ENCODE data around the gene ADAMTSL5. TPM values are rescaled to one million over a fixed set of nuclear protein-coding genes. Genes with fewer than 3 reads are reported as not detected.
A peak's percentile ranks its signal among the peaks of the same experiment; 100 is the strongest.

ADAMTSL5 gene
- total and polyA plus RNA-seq, 2 of the 13 experiments (the other 11 are each of a cell fraction or from before 2014, with no cell fraction given): 0.60 to 2.7 TPM

DNA sequence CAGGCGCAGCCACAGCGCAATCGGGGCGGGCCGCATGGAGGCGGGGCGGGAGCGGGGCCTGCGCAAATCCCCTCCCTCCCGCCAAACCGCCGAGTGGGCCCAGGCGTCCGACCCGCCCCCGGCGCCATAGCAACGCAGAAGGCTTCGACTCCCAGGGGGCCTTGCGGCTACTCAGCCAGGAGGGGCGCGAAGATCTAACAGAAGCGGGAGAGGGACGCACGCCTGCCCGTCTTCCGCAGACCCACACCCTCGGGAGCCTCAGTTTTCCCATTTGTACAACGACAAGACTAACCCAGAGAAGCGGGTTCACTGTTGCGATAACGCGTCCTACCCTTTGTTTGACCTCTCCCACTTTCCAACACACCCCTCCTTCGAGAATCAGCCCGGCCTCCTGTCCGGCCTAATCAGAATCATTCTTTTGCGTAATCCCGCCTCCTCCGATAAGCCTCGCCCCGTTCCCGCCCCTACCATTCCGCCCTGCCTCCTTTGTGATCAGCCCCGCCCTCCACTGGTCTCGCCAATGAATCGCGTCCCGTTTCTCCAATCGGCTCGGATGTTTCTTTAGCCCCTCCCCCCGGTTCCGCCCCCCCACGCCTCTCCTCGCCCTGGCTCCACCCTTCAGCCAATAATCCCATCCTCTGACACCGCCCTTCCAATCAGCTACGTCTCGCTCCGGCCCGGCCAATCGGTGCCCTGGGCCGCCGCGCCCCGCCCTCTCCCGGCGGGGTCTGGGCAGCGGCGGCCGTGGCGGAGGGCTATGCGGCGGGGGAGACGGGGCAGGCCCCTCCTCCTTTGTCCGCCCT lies 22.3 kb downstream of the ADAMTSL5 start, which contains the start of gene PCSK4 (continued):
- no peak for TF ChIP-seq IKZF4 (CRISPR knock-in tag; IDR thresholded peaks at IDR 0.05; ENCODE audit: borderline replicate concordance, low read depth, not compliant biosample characterization)
- TF ChIP-seq, protein P1, sequence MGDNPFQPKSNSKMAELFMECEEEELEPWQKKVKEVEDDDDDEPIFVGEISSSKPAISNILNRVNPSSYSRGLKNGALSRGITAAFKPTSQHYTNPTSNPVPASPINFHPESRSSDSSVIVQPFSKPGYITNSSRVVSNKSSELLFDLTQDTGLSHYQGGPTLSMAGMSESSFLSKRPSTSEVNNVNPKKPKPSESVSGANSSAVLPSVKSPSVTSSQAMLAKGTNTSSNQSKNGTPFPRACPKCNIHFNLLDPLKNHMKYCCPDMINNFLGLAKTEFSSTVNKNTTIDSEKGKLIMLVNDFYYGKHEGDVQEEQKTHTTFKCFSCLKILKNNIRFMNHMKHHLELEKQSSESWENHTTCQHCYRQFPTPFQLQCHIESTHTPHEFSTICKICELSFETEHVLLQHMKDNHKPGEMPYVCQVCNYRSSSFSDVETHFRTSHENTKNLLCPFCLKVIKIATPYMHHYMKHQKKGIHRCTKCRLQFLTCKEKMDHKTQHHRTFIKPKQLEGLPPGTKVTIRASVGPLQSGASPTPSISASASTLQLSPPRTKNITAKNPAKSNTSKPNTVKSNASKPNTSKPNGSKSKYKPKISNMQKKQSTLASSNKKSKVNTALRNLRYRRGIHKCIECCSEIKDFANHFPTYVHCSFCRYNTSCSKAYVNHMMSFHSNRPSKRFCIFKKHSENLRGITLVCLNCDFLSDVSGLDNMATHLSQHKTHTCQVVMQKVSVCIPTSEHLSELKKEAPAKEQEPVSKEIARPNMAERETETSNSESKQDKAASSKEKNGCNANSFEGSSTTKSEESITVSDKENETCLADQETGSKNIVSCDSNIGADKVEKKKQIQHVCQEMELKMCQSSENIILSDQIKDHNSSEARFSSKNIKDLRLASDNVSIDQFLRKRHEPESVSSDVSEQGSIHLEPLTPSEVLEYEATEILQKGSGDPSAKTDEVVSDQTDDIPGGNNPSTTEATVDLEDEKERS (CRISPR knock-in tag; IDR thresholded peaks at IDR 0.05): no peak
- TF ChIP-seq ZNF138 (CRISPR knock-in tag; IDR thresholded peaks at IDR 0.05; ENCODE audit: low read depth): no peak
- TF ChIP-seq SCMH1 (CRISPR knock-in tag; IDR thresholded peaks at IDR 0.05; ENCODE audit: borderline replicate concordance): no peak
- no peak for TF ChIP-seq SOX6 (IDR thresholded peaks at IDR 0.05)
- no peak for TF ChIP-seq SOX6 (CRISPR knock-in tag; IDR thresholded peaks at IDR 0.05)
- TF ChIP-seq ZFP41 (CRISPR knock-in tag; IDR thresholded peaks at IDR 0.05; ENCODE audit: borderline replicate concordance): no peak
- TF ChIP-seq, protein P2, sequence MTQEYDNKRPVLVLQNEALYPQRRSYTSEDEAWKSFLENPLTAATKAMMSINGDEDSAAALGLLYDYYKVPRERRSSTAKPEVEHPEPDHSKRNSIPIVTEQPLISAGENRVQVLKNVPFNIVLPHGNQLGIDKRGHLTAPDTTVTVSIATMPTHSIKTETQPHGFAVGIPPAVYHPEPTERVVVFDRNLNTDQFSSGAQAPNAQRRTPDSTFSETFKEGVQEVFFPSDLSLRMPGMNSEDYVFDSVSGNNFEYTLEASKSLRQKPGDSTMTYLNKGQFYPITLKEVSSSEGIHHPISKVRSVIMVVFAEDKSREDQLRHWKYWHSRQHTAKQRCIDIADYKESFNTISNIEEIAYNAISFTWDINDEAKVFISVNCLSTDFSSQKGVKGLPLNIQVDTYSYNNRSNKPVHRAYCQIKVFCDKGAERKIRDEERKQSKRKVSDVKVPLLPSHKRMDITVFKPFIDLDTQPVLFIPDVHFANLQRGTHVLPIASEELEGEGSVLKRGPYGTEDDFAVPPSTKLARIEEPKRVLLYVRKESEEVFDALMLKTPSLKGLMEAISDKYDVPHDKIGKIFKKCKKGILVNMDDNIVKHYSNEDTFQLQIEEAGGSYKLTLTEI (CRISPR knock-in tag; conservative IDR thresholded peaks at IDR 0.05): no peak
- TF ChIP-seq RARG (CRISPR knock-in tag; IDR thresholded peaks at IDR 0.05; ENCODE audit: low read depth): no peak
- TF ChIP-seq, protein P3, sequence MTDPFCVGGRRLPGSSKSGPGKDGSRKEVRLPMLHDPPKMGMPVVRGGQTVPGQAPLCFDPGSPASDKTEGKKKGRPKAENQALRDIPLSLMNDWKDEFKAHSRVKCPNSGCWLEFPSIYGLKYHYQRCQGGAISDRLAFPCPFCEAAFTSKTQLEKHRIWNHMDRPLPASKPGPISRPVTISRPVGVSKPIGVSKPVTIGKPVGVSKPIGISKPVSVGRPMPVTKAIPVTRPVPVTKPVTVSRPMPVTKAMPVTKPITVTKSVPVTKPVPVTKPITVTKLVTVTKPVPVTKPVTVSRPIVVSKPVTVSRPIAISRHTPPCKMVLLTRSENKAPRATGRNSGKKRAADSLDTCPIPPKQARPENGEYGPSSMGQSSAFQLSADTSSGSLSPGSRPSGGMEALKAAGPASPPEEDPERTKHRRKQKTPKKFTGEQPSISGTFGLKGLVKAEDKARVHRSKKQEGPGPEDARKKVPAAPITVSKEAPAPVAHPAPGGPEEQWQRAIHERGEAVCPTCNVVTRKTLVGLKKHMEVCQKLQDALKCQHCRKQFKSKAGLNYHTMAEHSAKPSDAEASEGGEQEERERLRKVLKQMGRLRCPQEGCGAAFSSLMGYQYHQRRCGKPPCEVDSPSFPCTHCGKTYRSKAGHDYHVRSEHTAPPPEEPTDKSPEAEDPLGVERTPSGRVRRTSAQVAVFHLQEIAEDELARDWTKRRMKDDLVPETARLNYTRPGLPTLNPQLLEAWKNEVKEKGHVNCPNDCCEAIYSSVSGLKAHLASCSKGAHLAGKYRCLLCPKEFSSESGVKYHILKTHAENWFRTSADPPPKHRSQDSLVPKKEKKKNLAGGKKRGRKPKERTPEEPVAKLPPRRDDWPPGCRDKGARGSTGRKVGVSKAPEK (CRISPR knock-in tag; IDR thresholded peaks at IDR 0.05; ENCODE audit: borderline replicate concordance): no peak
- TF ChIP-seq ZNF264 (CRISPR knock-in tag; IDR thresholded peaks at IDR 0.05): no peak
- no peak for TF ChIP-seq ZNF331 (CRISPR knock-in tag; IDR thresholded peaks at IDR 0.05)
- TF ChIP-seq NFE2L2 (IDR thresholded peaks at IDR 0.05; ENCODE audit: low read length): no peak
- TF ChIP-seq, protein P4, sequence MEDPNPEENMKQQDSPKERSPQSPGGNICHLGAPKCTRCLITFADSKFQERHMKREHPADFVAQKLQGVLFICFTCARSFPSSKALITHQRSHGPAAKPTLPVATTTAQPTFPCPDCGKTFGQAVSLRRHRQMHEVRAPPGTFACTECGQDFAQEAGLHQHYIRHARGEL (CRISPR knock-in tag; IDR thresholded peaks at IDR 0.05): no peak
- no peak for TF ChIP-seq ZNF235 (CRISPR knock-in tag; IDR thresholded peaks at IDR 0.05; ENCODE audit: borderline replicate concordance)
- TF ChIP-seq ZNF777 (CRISPR knock-in tag; IDR thresholded peaks at IDR 0.05): no peak
- no peak for TF ChIP-seq HNRNPH1 (optimal IDR thresholded peaks at IDR 0.05; ENCODE audit: low read depth, low read length)
- TF ChIP-seq, protein P5, sequence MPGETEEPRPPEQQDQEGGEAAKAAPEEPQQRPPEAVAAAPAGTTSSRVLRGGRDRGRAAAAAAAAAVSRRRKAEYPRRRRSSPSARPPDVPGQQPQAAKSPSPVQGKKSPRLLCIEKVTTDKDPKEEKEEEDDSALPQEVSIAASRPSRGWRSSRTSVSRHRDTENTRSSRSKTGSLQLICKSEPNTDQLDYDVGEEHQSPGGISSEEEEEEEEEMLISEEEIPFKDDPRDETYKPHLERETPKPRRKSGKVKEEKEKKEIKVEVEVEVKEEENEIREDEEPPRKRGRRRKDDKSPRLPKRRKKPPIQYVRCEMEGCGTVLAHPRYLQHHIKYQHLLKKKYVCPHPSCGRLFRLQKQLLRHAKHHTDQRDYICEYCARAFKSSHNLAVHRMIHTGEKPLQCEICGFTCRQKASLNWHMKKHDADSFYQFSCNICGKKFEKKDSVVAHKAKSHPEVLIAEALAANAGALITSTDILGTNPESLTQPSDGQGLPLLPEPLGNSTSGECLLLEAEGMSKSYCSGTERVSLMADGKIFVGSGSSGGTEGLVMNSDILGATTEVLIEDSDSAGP (CRISPR knock-in tag; IDR thresholded peaks at IDR 0.05; ENCODE audit: borderline replicate concordance): peak; percentile 62; the same call in 1 of the 2 replicates
- no peak for TF ChIP-seq JUN (CRISPR knock-in tag; IDR thresholded peaks at IDR 0.05)
- TF ChIP-seq ZNF367 (CRISPR knock-in tag; IDR thresholded peaks at IDR 0.05; ENCODE audit: borderline replicate concordance): no peak

All from HepG2 (cell line).